ENCODE results near the gene SFXN5. TPM values are rescaled to one million over a fixed set of nuclear protein-coding genes. Genes with fewer than 3 reads are reported as not detected.
A peak's percentile ranks its signal among the peaks of the same experiment; 100 is the strongest.

The SFXN5 gene
- total RNA-seq, 1 donor from 2014 or later = 13.1 TPM

GRCh38 chr2:73109431-73110167 lies 38.1 kb upstream of the SFXN5 start:
- intact Hi-C loops (cut with DNase I) = no loop called here
- no peak overlapping the region for H3K4me3 ChIP-seq
- no peaks in the 10 kb centered on the region for H3K9me3 ChIP-seq
- DNase-seq = no peak
- no peak for ATAC-seq
- peaks cover 25% of the 10 kb centered on the region for H3K4me1 ChIP-seq
- no peaks in the 10 kb centered on the region for H3K27me3 ChIP-seq
- no peaks in the 10 kb centered on the region for H3K36me3 ChIP-seq
- H3K27ac ChIP-seq = no peak overlapping the region
- TF ChIP-seq, protein P1, sequence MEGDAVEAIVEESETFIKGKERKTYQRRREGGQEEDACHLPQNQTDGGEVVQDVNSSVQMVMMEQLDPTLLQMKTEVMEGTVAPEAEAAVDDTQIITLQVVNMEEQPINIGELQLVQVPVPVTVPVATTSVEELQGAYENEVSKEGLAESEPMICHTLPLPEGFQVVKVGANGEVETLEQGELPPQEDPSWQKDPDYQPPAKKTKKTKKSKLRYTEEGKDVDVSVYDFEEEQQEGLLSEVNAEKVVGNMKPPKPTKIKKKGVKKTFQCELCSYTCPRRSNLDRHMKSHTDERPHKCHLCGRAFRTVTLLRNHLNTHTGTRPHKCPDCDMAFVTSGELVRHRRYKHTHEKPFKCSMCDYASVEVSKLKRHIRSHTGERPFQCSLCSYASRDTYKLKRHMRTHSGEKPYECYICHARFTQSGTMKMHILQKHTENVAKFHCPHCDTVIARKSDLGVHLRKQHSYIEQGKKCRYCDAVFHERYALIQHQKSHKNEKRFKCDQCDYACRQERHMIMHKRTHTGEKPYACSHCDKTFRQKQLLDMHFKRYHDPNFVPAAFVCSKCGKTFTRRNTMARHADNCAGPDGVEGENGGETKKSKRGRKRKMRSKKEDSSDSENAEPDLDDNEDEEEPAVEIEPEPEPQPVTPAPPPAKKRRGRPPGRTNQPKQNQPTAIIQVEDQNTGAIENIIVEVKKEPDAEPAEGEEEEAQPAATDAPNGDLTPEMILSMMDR (IDR thresholded peaks at IDR 0.05) = no peak

- TF ChIP-seq, protein P1 (IDR thresholded peaks at IDR 0.05) = no peak
- Histone ChIP-seq H3K4me3 (no peak overlapping the region), H3K4me1 (peaks cover 32% of the 10 kb centered on the region), H3K27ac (no peak overlapping the region), H3K9me3 (no peaks in the 10 kb centered on the region), H3K27me3 (no peaks in the 10 kb centered on the region), H3K36me3 (no peaks in the 10 kb centered on the region)
- intact Hi-C loops (cut with DNase I) = no loop called here
- ATAC-seq (peak; percentile 21), DNase-seq (no peak)
These were observed 35.9 kb upstream of the SFXN5 start for GRCh38 chr2:73107211-73107926.

- no peaks in the 10 kb centered on the region for H3K36me3 ChIP-seq
- ATAC-seq (no peak), DNase-seq (no peak)
- no peak overlapping the region for H3K4me3 ChIP-seq
- H3K27ac ChIP-seq = no peak overlapping the region
- H3K4me1 ChIP-seq = peaks cover 35% of the 10 kb centered on the region
- no peaks in the 10 kb centered on the region for H3K9me3 ChIP-seq
- TF ChIP-seq, protein P1 (IDR thresholded peaks at IDR 0.05) = no peak
- H3K27me3 ChIP-seq = no peaks in the 10 kb centered on the region
- intact Hi-C loops (cut with DNase I) = no loop called here
These were observed 35.3 kb upstream of the SFXN5 start for GRCh38 chr2:73106791-73107190.

- Histone ChIP-seq H3K9me3 (no peaks in the 10 kb centered on the region), H3K27ac (no peak overlapping the region), H3K27me3 (no peaks in the 10 kb centered on the region), H3K4me3 (no peak overlapping the region), H3K4me1 (peaks cover 24% of the 10 kb centered on the region), H3K36me3 (no peaks in the 10 kb centered on the region)
- ATAC-seq (no peak), DNase-seq (no peak)
- TF ChIP-seq, protein P1 (IDR thresholded peaks at IDR 0.05) = no peak
- intact Hi-C loops (cut with DNase I) = no loop called here
These were observed 34.0 kb upstream of the SFXN5 start for GRCh38 chr2:73105511-73105971.

DNA sequence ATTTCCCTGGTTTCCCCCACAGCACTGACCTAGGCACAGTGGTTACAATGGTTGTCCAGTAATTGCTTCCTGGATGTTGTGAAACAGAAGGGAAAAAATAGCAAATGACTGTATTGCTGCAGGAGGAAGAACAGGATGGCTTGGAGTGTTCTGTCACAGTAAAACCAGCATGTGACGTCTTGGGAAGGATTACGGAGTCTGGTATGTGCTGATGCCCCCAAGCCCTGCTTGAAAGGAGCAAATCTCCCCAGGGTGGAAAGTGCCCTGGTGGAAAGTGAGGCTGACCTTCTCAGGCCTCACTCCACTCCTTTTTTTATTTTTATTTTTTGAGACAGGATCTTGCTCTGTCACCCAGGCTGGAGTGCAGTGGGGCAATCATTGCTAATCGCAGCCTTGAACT lies 33.4 kb upstream of the SFXN5 start:
- Histone ChIP-seq H3K4me3 (no peak overlapping the region), H3K4me1 (peaks cover 22% of the 10 kb centered on the region), H3K27ac (no peak overlapping the region), H3K36me3 (no peaks in the 10 kb centered on the region), H3K9me3 (no peaks in the 10 kb centered on the region), H3K27me3 (no peaks in the 10 kb centered on the region)
- intact Hi-C loops (cut with DNase I) = no loop called here
- TF ChIP-seq, protein P1 (IDR thresholded peaks at IDR 0.05) = no peak
- DNase-seq (no peak), ATAC-seq (no peak)
